GM18505 (cell line): ENCODE data around the gene IGFBP5.

Source experiments
- ATAC-seq: cut with Tn5 transposase; IDR thresholded peaks from one replicate; pipeline ENCODE4 v1.9.1; 2021; ENCODE audit not compliant: unreplicated experiment
- POLR2A ChIP-seq: IDR thresholded peaks from 4 replicates; pipeline ENCODE4 v1.6.1; 2011; ENCODE audit warnings: borderline replicate concordance; ENCODE audit not compliant: insufficient read depth, insufficient read length; ENCODE audit errors: extremely low read depth

Gene IGFBP5

GRCh38 chr2:216695401-216695821 is at the start of gene IGFBP5:
Gene IGFBP5, minus strand, starts transcription at chr2:216695549. Its CDS starts 774 bp downstream, at chr2:216694775.
- no peak for ATAC-seq

GRCh38 chr2:216743781-216744180 is 48.4 kb upstream of the IGFBP5 start:
- no peak for TF ChIP-seq POLR2A
- ATAC-seq = no peak

More at GRCh38 chr2:216695401-216695821, at the start of gene IGFBP5:
- no peak for TF ChIP-seq POLR2A

- no peak for ATAC-seq
- no peak for TF ChIP-seq POLR2A
Measured at GRCh38 chr2:216742411-216742810, 47.1 kb upstream of the IGFBP5 start.

- ATAC-seq = no peak
- no peak for TF ChIP-seq POLR2A
Measured at GRCh38 chr2:216741223-216741593, 45.9 kb upstream of the IGFBP5 start.

GRCh38 chr2:216740557-216741222 is 45.3 kb upstream of the IGFBP5 start:
- no peak for TF ChIP-seq POLR2A
- ATAC-seq = no peak

GRCh38 chr2:216739035-216739434 is 43.7 kb upstream of the IGFBP5 start:
- no peak for TF ChIP-seq POLR2A
- no peak for ATAC-seq

GRCh38 chr2:216737676-216738075 is 42.3 kb upstream of the IGFBP5 start:
- no peak for TF ChIP-seq POLR2A
- ATAC-seq = no peak

GRCh38 chr2:216736326-216736725 is 41.0 kb upstream of the IGFBP5 start:
- no peak for ATAC-seq
- no peak for TF ChIP-seq POLR2A

- TF ChIP-seq POLR2A = no peak
- ATAC-seq = no peak
Measured at GRCh38 chr2:216735668-216736067, 40.3 kb upstream of the IGFBP5 start.

GRCh38 chr2:216735086-216735485 is 39.7 kb upstream of the IGFBP5 start:
- TF ChIP-seq POLR2A = no peak
- no peak for ATAC-seq

- no peak for ATAC-seq
- TF ChIP-seq POLR2A = no peak
Measured at GRCh38 chr2:216733046-216733445, 37.7 kb upstream of the IGFBP5 start.

- TF ChIP-seq POLR2A = no peak
- no peak for ATAC-seq
Measured at GRCh38 chr2:216732334-216732733, 37.0 kb upstream of the IGFBP5 start.

GRCh38 chr2:216731465-216731864 is 36.1 kb upstream of the IGFBP5 start:
- TF ChIP-seq POLR2A = no peak
- ATAC-seq = no peak

GRCh38 chr2:216730871-216731270 is 35.5 kb upstream of the IGFBP5 start:
- TF ChIP-seq POLR2A = no peak
- ATAC-seq = no peak
